ENCODE measurements around the gene GRIP1. TPM values are rescaled to one million over a fixed set of nuclear protein-coding genes. Genes with fewer than 3 reads are reported as not detected.

The GRIP1 gene
- total RNA-seq, 2 donors from 2014 or later: 5.2 to 19.5 TPM

DNA sequence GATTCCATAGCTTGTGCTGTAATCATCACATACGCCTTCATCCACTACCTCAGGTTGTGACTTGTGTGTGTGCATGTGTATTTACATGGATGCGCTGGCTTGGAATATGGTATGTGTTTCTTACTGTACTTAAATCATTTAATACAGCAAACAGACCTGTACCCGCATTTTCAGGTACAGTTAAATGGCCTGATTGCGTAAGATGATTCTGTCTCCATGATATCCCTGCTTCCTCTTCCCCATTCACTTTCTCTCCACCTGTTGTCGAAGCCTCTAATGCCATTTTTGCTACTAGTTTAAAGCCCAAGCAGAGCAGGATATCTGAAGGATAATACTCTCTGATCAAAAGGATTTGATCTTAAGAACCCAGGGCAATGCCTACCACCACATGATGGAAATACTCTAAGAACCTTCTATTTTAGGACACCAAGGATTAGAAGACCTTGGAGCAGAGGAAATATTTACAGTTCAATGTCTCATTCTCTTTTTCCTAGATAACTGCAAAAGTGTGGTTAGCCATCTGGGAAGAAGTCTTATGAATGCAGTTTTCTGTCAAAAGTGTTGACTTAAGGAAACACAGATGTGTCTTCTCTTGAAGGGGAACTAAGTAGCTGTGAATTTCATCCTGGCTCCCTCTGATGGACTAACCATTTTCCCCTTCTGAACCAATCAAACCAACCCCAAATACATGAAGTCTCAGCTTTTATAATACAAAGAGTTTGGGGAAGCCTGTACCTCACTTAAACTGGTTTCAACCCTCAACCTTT lies 297.9 kb downstream of the GRIP1 start:
- Histone ChIP-seq H3K27me3 (replicated peaks; ENCODE audit: insufficient read depth) (no peaks in the 10 kb centered on the region), H3K4me3 (no peak overlapping the region), H3K4me1 (replicated peaks) (no peaks in the 10 kb centered on the region), H3K36me3 (no peaks in the 10 kb centered on the region), H3K9me3 (no peaks in the 10 kb centered on the region), H3K27ac (no peak overlapping the region)
- intact Hi-C loops (cut with DNase I): no loop called here
- TF ChIP-seq, protein P1, sequence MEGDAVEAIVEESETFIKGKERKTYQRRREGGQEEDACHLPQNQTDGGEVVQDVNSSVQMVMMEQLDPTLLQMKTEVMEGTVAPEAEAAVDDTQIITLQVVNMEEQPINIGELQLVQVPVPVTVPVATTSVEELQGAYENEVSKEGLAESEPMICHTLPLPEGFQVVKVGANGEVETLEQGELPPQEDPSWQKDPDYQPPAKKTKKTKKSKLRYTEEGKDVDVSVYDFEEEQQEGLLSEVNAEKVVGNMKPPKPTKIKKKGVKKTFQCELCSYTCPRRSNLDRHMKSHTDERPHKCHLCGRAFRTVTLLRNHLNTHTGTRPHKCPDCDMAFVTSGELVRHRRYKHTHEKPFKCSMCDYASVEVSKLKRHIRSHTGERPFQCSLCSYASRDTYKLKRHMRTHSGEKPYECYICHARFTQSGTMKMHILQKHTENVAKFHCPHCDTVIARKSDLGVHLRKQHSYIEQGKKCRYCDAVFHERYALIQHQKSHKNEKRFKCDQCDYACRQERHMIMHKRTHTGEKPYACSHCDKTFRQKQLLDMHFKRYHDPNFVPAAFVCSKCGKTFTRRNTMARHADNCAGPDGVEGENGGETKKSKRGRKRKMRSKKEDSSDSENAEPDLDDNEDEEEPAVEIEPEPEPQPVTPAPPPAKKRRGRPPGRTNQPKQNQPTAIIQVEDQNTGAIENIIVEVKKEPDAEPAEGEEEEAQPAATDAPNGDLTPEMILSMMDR (IDR thresholded peaks at IDR 0.05): no peak
- no peak for TF ChIP-seq POLR2A (IDR thresholded peaks at IDR 0.05)
- TF ChIP-seq POLR2AphosphoS5 (IDR thresholded peaks at IDR 0.05): no peak
- WGBS: 94% methylated on average over 5 of the region's 5 CpGs
- no peak for DNase-seq (ENCODE audit: low spot score)

DNA sequence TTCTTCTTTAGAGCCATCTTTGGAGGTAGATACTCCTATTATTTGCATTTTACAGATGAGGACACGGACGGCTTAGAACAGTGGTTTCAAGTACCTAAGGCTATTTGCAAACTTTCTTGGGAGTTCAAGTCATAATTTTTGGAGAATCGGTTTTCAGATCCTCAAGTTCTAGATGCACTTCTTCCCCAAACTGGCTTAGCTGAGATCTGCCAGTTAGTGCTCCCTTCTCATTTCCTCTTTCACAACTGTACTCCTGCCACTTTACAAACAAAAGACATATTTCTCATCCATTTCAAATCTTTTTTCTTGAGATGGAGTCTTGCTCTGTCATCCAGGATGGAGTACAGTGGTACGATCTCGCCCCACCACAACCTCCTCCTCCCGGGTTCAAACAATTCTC lies 299.3 kb downstream of the GRIP1 start:
- Histone ChIP-seq H3K4me1 (replicated peaks) (no peaks in the 10 kb centered on the region), H3K9me3 (no peaks in the 10 kb centered on the region), H3K4me3 (no peak overlapping the region), H3K27ac (no peak overlapping the region), H3K36me3 (no peaks in the 10 kb centered on the region), H3K27me3 (replicated peaks; ENCODE audit: insufficient read depth) (no peaks in the 10 kb centered on the region)
- intact Hi-C loops (cut with DNase I): no loop called here
- no peak for DNase-seq (ENCODE audit: low spot score)
- WGBS: 92% methylated on average over 6 of the region's 6 CpGs
- TF ChIP-seq, protein P1 (IDR thresholded peaks at IDR 0.05): no peak
- TF ChIP-seq POLR2AphosphoS5 (IDR thresholded peaks at IDR 0.05) (no peak), POLR2A (IDR thresholded peaks at IDR 0.05) (no peak)

DNA sequence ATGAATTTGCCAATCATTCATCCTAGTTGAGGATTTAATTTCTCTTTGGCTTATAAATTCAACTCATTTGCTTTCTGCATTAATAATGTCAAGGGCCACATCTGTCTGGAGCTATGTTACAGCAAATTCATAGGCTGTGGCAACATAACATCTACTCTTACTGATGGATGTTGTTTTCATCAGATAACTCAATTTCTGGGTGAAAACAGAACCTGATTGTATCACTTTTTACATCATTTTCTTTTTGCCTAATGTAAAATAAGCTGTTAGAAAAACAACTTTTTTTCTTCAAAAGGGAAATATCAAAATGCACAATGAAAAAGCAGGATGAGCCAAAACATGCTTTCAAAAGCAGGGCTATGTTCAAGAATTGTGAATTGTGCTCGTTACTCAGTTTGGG lies 303.3 kb downstream of the GRIP1 start:
- Histone ChIP-seq H3K36me3 (no peaks in the 10 kb centered on the region), H3K9me3 (no peaks in the 10 kb centered on the region), H3K4me1 (replicated peaks) (no peaks in the 10 kb centered on the region), H3K4me3 (no peak overlapping the region), H3K27ac (no peak overlapping the region), H3K27me3 (replicated peaks; ENCODE audit: insufficient read depth) (no peaks in the 10 kb centered on the region)
- intact Hi-C loops (cut with DNase I): no loop called here
- WGBS: 83% methylated on average over 1 of the region's 1 CpG
- no peak for TF ChIP-seq POLR2AphosphoS5 (IDR thresholded peaks at IDR 0.05)
- TF ChIP-seq, protein P1 (IDR thresholded peaks at IDR 0.05): no peak
- TF ChIP-seq POLR2A (IDR thresholded peaks at IDR 0.05): no peak
- no peak for DNase-seq (ENCODE audit: low spot score)

DNA sequence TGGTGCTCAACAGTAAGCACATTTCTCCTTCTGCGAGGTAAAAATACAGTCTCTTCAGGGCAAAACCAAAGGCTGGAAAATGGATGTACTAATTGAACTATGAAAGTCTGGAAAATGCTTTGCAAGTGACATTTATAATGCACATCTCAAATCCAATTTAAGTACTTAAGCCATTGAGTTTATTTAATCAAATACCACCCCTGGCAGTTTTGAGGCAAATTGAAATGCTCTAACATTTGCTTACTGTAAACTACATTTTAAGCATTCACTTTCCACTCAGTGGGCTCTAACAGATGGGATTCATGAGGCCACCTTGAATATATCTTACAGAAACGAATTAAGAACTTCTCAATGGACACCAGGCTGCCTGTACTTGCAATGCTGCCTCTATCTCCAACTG lies 306.9 kb downstream of the GRIP1 start:
- no peak overlapping the region for H3K4me3 ChIP-seq
- H3K4me1 ChIP-seq (replicated peaks): no peaks in the 10 kb centered on the region
- no peak for TF ChIP-seq POLR2AphosphoS5 (IDR thresholded peaks at IDR 0.05)
- H3K27me3 ChIP-seq (replicated peaks; ENCODE audit: insufficient read depth): no peaks in the 10 kb centered on the region
- WGBS: 91% methylated on average over 2 of the region's 2 CpGs
- intact Hi-C loops (cut with DNase I): no loop called here
- no peak overlapping the region for H3K27ac ChIP-seq
- no peaks in the 10 kb centered on the region for H3K36me3 ChIP-seq
- DNase-seq (ENCODE audit: low spot score): no peak
- H3K9me3 ChIP-seq: no peaks in the 10 kb centered on the region

DNA sequence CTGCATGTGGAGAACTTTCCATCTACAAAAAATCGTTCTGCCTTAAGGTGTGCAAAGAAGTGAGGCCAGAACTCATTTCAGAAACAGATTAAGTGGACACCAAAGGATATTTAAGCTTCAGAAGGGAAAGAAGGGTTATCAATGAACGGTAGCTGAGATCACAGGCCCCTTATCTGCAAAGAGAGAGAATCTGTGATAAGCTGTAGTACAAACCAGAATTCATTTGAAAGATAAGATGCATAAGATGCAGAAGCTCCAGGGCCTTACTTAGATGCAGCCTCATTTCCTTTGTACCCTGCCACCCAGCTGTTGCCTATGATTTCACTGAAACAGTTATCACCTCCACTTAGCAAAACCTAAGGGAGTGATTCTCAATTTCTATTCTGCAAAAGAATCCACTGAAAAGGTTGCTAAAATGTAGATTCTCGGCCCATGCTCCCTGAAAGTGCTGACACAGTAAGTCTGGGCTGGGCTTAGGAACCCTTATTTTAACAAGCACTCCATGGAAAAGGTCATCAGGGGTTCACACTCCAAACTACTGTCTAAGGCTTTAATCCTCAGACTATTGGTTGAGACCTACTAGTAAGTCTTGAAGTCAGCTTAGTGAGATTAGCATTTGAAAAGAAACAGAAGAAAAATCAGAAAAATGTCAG lies 311.7 kb downstream of the GRIP1 start:
- no peaks in the 10 kb centered on the region for H3K27me3 ChIP-seq (replicated peaks; ENCODE audit: insufficient read depth)
- H3K4me1 ChIP-seq (replicated peaks): no peaks in the 10 kb centered on the region
- no peak overlapping the region for H3K4me3 ChIP-seq
- H3K9me3 ChIP-seq: no peaks in the 10 kb centered on the region
- no peaks in the 10 kb centered on the region for H3K36me3 ChIP-seq
- DNase-seq (ENCODE audit: low spot score): no peak
- 79% methylated on average over 3 of the region's 3 CpGs for WGBS
- intact Hi-C loops (cut with DNase I): no loop called here
- TF ChIP-seq POLR2A (IDR thresholded peaks at IDR 0.05) (no peak), POLR2AphosphoS5 (IDR thresholded peaks at IDR 0.05) (no peak)
- TF ChIP-seq, protein P1 (IDR thresholded peaks at IDR 0.05): no peak
- no peak overlapping the region for H3K27ac ChIP-seq

Data from prostate gland (tissue), 2 donors.